ENCODE results near the gene R3HDM2.
A peak's percentile ranks its signal among the peaks of the same experiment; 100 is the strongest.
"Not testable (repeated sequence)": the region's sequence is repeated elsewhere in the genome, so short reads cannot be mapped to it uniquely, and the experiment has no call there.

Gene R3HDM2

GRCh38 chr12:57429473-57430111 lies 1.3 kb downstream of the R3HDM2 start:
- TF ChIP-seq MAX (IDR thresholded peaks at IDR 0.05; ENCODE audit: low read depth, low read length) (0 out of 2 replicates have a peak, but pooled peaks have one; percentile 21), CTCF (IDR thresholded peaks at IDR 0.05; ENCODE audit: low read depth, low read length) (no peak)
- DNase-seq (ENCODE audit: low read depth) = peak; percentile 30

GRCh38 chr12:57428965-57429364 lies 1.9 kb downstream of the R3HDM2 start:
- TF ChIP-seq POLR2A (IDR thresholded peaks at IDR 0.05; ENCODE audit: extremely low read depth, insufficient read length) = no peak
- no peak for DNase-seq (ENCODE audit: low read depth)
- peak overlapping the region; percentile 64 for H3K4me3 ChIP-seq (ENCODE audit: low read depth, low read length)

More at GRCh38 chr12:57429473-57430111, 1.3 kb downstream of the R3HDM2 start:
- H3K4me3 ChIP-seq (ENCODE audit: low read depth, low read length) = peak overlapping the region; percentile 64

GRCh38 chr12:57426948-57427347 lies 3.9 kb downstream of the R3HDM2 start:
- H3K4me3 ChIP-seq (ENCODE audit: low read depth, low read length); DNase-seq (ENCODE audit: low read depth): not testable (repeated sequence)

GRCh38 chr12:57420482-57420881 lies 10.4 kb downstream of the R3HDM2 start:
- TF ChIP-seq MYC (IDR thresholded peaks at IDR 0.05; ENCODE audit: low read depth, low read length) = no peak
- no peak for TF ChIP-seq MAX (IDR thresholded peaks at IDR 0.05; ENCODE audit: low read depth, low read length)
- no peak for TF ChIP-seq POLR2A (IDR thresholded peaks at IDR 0.05; ENCODE audit: extremely low read depth, insufficient read length)
- DNase-seq (ENCODE audit: low read depth) = no peak
- no peak overlapping the region for H3K4me3 ChIP-seq (ENCODE audit: low read depth, low read length)

GRCh38 chr12:57419495-57419894 lies 11.3 kb downstream of the R3HDM2 start:
- TF ChIP-seq MYC (IDR thresholded peaks at IDR 0.05; ENCODE audit: low read depth, low read length) (no peak), MAX (IDR thresholded peaks at IDR 0.05; ENCODE audit: low read depth, low read length) (no peak), POLR2A (IDR thresholded peaks at IDR 0.05; ENCODE audit: extremely low read depth, insufficient read length) (no peak), CTCF (IDR thresholded peaks at IDR 0.05; ENCODE audit: low read depth, low read length) (no peak)
- no peak overlapping the region for H3K4me3 ChIP-seq (ENCODE audit: low read depth, low read length)
- DNase-seq (ENCODE audit: low read depth) = no peak

GRCh38 chr12:57418255-57418654 lies 12.6 kb downstream of the R3HDM2 start:
- no peak for DNase-seq (ENCODE audit: low read depth)

More at GRCh38 chr12:57418255-57418654, 12.6 kb downstream of the R3HDM2 start:
- no peak for TF ChIP-seq POLR2A (IDR thresholded peaks at IDR 0.05; ENCODE audit: extremely low read depth, insufficient read length)
- no peak for TF ChIP-seq MAX (IDR thresholded peaks at IDR 0.05; ENCODE audit: low read depth, low read length)
- TF ChIP-seq MYC (IDR thresholded peaks at IDR 0.05; ENCODE audit: low read depth, low read length) = no peak
- no peak for TF ChIP-seq CTCF (IDR thresholded peaks at IDR 0.05; ENCODE audit: low read depth, low read length)
- H3K4me3 ChIP-seq (ENCODE audit: low read depth, low read length) = no peak overlapping the region
